Ovary (tissue), 3 donors: ENCODE results near the gene RPP40.

ENCODE experiments used
- EP300 ChIP-seq: sonication (generic); formaldehyde crosslinking; IDR thresholded peaks from one replicate; pipeline ENCODE4 v1.6.1; 2017; ENCODE audit warnings: antibody characterized with exemption
- POLR2A ChIP-seq: fragments of 450-650 bp; IDR thresholded peaks from one replicate; pipeline ENCODE4 v1.6.1; 2017; ENCODE audit warnings: antibody characterized with exemption, mild to moderate bottlenecking, moderate library complexity
- TF ChIP-seq, protein P1 (sequence below), 3 donors: fragments of 450-650 bp in 2 of 3; fragments of 200-600 bp in 1 of 3; IDR thresholded peaks; one replicate each; pipeline versions ENCODE4 v1.5.1 to v1.8.0; 2016 to 2022; ENCODE audit warnings: antibody characterized with exemption in 3 of 3, mild to moderate bottlenecking in 1 of 3
- donor health status: DM: no; HTN: no; CAD: no.

- TF ChIP-seq POLR2A (no peak), EP300 (no peak)
- TF ChIP-seq, protein P1, sequence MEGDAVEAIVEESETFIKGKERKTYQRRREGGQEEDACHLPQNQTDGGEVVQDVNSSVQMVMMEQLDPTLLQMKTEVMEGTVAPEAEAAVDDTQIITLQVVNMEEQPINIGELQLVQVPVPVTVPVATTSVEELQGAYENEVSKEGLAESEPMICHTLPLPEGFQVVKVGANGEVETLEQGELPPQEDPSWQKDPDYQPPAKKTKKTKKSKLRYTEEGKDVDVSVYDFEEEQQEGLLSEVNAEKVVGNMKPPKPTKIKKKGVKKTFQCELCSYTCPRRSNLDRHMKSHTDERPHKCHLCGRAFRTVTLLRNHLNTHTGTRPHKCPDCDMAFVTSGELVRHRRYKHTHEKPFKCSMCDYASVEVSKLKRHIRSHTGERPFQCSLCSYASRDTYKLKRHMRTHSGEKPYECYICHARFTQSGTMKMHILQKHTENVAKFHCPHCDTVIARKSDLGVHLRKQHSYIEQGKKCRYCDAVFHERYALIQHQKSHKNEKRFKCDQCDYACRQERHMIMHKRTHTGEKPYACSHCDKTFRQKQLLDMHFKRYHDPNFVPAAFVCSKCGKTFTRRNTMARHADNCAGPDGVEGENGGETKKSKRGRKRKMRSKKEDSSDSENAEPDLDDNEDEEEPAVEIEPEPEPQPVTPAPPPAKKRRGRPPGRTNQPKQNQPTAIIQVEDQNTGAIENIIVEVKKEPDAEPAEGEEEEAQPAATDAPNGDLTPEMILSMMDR (IDR thresholded peaks at IDR 0.05) = no peak
Measured at GRCh38 chr6:5041955-5042354, 38.1 kb upstream of the RPP40 start.
